Gastrocnemius medialis (tissue), 4 donors: ENCODE measurements around the gene SCAI.

Experiments
- CTCF ChIP-seq, 5 experiments: fragments of 450-650 bp in 3 of 5; fragments of 200-600 bp in 2 of 5; sonication (generic) in 2 of 5; IDR thresholded peaks in 4 of 5; conservative IDR thresholded peaks in 1 of 5; 1 replicate in 4 of 5; 2 replicates in 1 of 5; pipeline ENCODE4 v1.5.1; 2016 to 2019; ENCODE audit warnings: antibody characterized with exemption in 5 of 5, mild to moderate bottlenecking in 3 of 5, moderate library complexity in 3 of 5
- POLR2A ChIP-seq, 2 donors: fragments of 450-650 bp; IDR thresholded peaks; one replicate each; pipeline ENCODE4 v1.6.1; 2017; ENCODE audit warnings: antibody characterized with exemption in 2 of 2, mild to moderate bottlenecking in 2 of 2, moderate library complexity in 2 of 2

DNA sequence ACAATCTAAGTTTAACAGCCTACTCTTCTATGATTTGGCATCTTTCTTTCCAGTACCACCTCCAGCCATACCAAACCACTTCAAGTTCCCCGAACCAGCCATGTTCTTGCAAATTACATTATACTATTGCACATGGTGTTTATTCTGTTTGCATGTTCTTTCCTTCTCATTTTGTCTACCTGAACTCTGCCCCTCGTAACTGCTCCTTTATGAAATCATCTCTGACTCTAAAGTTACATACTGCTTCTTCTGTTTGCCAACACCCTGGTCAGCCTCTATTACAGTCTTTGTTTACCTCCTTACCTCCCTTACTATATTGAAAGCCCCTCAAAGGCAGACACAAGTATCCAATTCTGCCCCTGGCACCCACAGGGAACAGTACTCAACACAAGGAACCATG is 40.2 kb upstream of the SCAI start:
- no peak for TF ChIP-seq CTCF (IDR thresholded peaks at IDR 0.05 in 4 of 5, conservative IDR thresholded peaks at IDR 0.05 in 1 of 5)
- no peak for TF ChIP-seq POLR2A (IDR thresholded peaks at IDR 0.05)
